Measurements from ENCODE around the gene ZC3H12C. TPM values are rescaled to one million over a fixed set of nuclear protein-coding genes. Genes with fewer than 3 reads are reported as not detected.

Gene ZC3H12C
- total RNA-seq, 1 donor from 2014 or later: 6.3 TPM

- intact Hi-C loops (cut with DNase I): no loop called here
- H3K4me3 ChIP-seq: no peak overlapping the region
- TF ChIP-seq, protein P1, sequence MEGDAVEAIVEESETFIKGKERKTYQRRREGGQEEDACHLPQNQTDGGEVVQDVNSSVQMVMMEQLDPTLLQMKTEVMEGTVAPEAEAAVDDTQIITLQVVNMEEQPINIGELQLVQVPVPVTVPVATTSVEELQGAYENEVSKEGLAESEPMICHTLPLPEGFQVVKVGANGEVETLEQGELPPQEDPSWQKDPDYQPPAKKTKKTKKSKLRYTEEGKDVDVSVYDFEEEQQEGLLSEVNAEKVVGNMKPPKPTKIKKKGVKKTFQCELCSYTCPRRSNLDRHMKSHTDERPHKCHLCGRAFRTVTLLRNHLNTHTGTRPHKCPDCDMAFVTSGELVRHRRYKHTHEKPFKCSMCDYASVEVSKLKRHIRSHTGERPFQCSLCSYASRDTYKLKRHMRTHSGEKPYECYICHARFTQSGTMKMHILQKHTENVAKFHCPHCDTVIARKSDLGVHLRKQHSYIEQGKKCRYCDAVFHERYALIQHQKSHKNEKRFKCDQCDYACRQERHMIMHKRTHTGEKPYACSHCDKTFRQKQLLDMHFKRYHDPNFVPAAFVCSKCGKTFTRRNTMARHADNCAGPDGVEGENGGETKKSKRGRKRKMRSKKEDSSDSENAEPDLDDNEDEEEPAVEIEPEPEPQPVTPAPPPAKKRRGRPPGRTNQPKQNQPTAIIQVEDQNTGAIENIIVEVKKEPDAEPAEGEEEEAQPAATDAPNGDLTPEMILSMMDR (IDR thresholded peaks at IDR 0.05): no peak
- DNase-seq (ENCODE audit: low spot score in 2 of 2): no peak
- H3K36me3 ChIP-seq: no peaks in the 10 kb centered on the region
- H3K27ac ChIP-seq: no peak overlapping the region
- H3K4me1 ChIP-seq: no peaks in the 10 kb centered on the region
- no peaks in the 10 kb centered on the region for H3K9me3 ChIP-seq
- no peaks in the 10 kb centered on the region for H3K27me3 ChIP-seq
These were observed 7.8 kb upstream of the ZC3H12C start for GRCh38 chr11:110085255-110085838.

- Histone ChIP-seq H3K4me1 (no peaks in the 10 kb centered on the region), H3K4me3 (no peak overlapping the region), H3K36me3 (no peaks in the 10 kb centered on the region), H3K27ac (no peak overlapping the region), H3K27me3 (no peaks in the 10 kb centered on the region), H3K9me3 (no peaks in the 10 kb centered on the region)
- DNase-seq (ENCODE audit: low spot score in 2 of 2): no peak
- intact Hi-C loops (cut with DNase I): no loop called here
- TF ChIP-seq, protein P1 (IDR thresholded peaks at IDR 0.05): no peak
These were observed 6.3 kb upstream of the ZC3H12C start for GRCh38 chr11:110086892-110087309.

DNA sequence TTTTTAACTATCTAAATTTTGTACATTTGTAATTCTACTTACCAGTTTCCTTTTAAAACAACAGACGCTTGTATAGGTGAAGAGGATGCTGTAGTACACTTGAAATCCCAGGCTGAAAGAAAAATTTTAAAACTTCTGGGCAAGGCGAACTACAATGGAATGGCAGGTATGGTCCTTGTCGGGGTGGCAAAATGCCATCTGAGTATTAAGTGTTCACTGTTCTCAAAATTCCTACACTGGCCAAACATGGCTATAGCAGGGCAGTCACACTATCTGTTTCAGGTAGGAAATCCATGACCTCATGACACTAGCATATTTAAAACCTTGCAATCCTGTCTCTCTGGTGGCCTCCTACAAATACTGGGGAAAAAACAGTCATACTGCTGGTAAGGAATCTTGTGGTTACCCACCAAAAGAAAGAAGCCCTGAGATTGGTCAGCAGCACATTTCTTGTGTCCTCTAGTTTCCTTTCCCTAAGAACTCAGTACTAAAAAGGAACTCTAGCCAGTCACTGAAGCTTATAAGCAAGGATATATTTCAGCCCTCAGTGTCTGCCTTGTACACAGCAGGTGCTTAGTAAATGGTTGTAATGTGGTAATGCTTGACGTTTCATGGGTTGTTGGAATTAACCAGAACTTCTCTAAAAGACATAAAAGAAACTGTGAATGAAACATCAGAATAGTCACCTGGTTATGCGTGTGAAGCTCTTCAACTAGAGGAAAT lies 5.2 kb upstream of the ZC3H12C start:
- no peak for DNase-seq (ENCODE audit: low spot score in 2 of 2)
- Histone ChIP-seq H3K36me3 (no peaks in the 10 kb centered on the region), H3K9me3 (no peaks in the 10 kb centered on the region), H3K27ac (no peak overlapping the region), H3K4me3 (no peak overlapping the region), H3K4me1 (no peaks in the 10 kb centered on the region), H3K27me3 (no peaks in the 10 kb centered on the region)
- TF ChIP-seq, protein P1 (IDR thresholded peaks at IDR 0.05): no peak
- intact Hi-C loops (cut with DNase I): no loop called here

DNA sequence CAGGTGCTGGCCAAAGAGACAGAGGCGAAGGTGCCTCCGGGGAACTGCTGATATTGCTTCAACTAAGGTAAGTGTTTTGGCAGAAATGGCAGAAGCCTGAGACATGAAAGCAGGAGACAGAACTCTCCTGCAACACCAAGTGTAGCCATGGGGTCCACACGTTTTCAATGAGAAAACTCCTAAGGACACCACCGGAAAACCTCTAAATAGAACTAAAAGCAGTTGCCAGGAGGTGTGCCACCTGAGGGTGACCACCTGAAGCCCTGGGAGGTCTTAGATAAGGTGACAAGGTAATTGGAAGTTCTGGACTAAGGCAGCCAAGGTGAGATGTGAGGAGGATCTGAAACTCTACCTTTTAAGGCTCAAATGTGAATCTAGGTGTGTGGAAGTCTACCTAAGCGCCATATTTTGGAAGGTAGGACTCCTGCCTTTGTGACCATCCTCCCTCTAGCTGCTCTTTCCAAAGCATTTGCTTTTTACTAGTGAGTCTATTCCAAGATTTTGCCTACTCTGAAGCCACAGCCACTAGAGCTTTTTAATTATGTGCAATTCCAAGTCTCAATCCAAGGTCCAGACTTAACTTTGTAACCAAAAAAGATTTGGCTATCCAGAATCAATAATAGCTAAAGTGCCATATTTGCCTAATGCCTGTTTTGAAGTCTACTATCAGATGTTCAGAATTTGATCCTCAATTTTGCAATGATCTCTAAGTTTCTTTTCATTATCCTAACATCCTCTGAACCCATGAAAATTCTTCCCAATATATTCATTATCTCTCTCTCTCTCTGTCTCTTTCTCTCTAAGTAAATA lies 4.5 kb upstream of the ZC3H12C start:
- H3K4me3 ChIP-seq: no peak overlapping the region
- TF ChIP-seq, protein P1 (IDR thresholded peaks at IDR 0.05): no peak
- no peaks in the 10 kb centered on the region for H3K27me3 ChIP-seq
- H3K27ac ChIP-seq: no peak overlapping the region
- H3K9me3 ChIP-seq: no peaks in the 10 kb centered on the region
- no peaks in the 10 kb centered on the region for H3K36me3 ChIP-seq
- no peak for DNase-seq (ENCODE audit: low spot score in 2 of 2)
- no peaks in the 10 kb centered on the region for H3K4me1 ChIP-seq
- intact Hi-C loops (cut with DNase I): no loop called here

DNA sequence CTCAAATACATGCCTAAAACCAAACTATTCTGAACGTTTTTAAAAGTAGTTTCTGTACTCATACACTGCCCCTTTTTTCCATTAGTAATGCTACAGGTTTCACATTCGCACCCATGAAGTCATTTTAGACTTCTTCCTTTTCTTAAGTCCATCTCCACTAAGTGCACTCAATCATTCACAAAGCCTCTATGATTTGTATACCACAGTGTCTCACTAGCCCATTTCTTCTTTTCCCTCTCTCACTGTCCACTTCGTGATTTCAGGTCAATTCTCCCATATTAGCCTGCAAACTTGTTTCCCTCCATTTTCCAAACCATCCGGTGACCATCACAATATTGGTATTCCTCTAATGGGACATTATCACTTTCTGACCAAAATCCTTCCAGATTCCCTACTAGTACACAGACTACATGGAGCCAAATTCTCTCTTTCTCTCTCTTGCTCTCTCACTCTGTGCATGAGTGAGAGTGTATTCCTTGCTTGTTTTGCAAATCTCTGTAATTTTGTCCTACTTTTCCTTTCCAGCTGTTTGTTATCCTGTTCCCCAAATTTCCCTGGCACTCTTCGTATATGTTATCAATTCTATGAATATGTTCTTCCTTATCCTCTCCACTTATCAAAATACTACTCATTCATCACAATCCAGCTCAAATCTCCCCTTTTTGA lies 3.4 kb upstream of the ZC3H12C start:
- H3K27me3 ChIP-seq: no peaks in the 10 kb centered on the region
- H3K9me3 ChIP-seq: no peaks in the 10 kb centered on the region
- DNase-seq (ENCODE audit: low spot score in 2 of 2): no peak
- no peak overlapping the region for H3K4me3 ChIP-seq
- intact Hi-C loops (cut with DNase I): loop anchor here (5.0 to 10.0 kb wide), 5 partner anchors 208 to 1967 kb away; partner anchors contain the start of genes ACAT1, ATM, DDX10 and NPAT
- H3K36me3 ChIP-seq: no peaks in the 10 kb centered on the region
- no peak overlapping the region for H3K27ac ChIP-seq
- H3K4me1 ChIP-seq: peaks cover 0 to 4% of the 10 kb centered on the region in 2 donors
- TF ChIP-seq, protein P1 (IDR thresholded peaks at IDR 0.05): no peak
